Stimulated activated CD4-positive, alpha-beta T cell treated with anti-CD3 and anti-CD28 coated beads, Interleukin-4, amount 100 ng/mL, for 24 hours (primary cell): ENCODE measurements around the gene MAP3K5.

Experiments
- DNase-seq: peaks from one replicate; pipeline ENCODE4 v3.0.0-alpha.2; 2020

Gene MAP3K5

GRCh38 chr6:136566007-136566487, 226.2 kb downstream of the MAP3K5 start:
- no peak for DNase-seq

GRCh38 chr6:136564180-136564579, 228.1 kb downstream of the MAP3K5 start:
- no peak for DNase-seq

GRCh38 chr6:136563386-136564152, 228.7 kb downstream of the MAP3K5 start:
- no peak for DNase-seq

GRCh38 chr6:136562211-136562610, 230.1 kb downstream of the MAP3K5 start:
- DNase-seq = no peak

- DNase-seq = no peak
Observed at GRCh38 chr6:136553166-136553787, 239.0 kb downstream of the MAP3K5 start.

GRCh38 chr6:136552054-136552453, 240.2 kb downstream of the MAP3K5 start:
- no peak for DNase-seq

GRCh38 chr6:136551103-136551502, 241.2 kb downstream of the MAP3K5 start:
- no peak for DNase-seq

- peak; percentile 55 for DNase-seq
Observed at GRCh38 chr6:136550330-136551071, 241.8 kb downstream of the MAP3K5 start, which contains the start of gene MAP7. TSS of gene MAP7 (minus strand) at chr6:136550422. CDS start at chr6:136550408, 14 bp downstream.

GRCh38 chr6:136550045-136550329, 242.3 kb downstream of the MAP3K5 start:
- DNase-seq = no peak

- no peak for DNase-seq
Observed at GRCh38 chr6:136549300-136550044, 242.8 kb downstream of the MAP3K5 start.

GRCh38 chr6:136548582-136549299, 243.5 kb downstream of the MAP3K5 start:
- DNase-seq = no peak

- DNase-seq = no peak
Observed at GRCh38 chr6:136547871-136548270, 244.4 kb downstream of the MAP3K5 start.

GRCh38 chr6:136547336-136547735, 244.9 kb downstream of the MAP3K5 start:
- no peak for DNase-seq

GRCh38 chr6:136546331-136546730, 245.9 kb downstream of the MAP3K5 start:
- DNase-seq = no peak

- no peak for DNase-seq
Observed at GRCh38 chr6:136544326-136544725, 248.0 kb downstream of the MAP3K5 start.

GRCh38 chr6:136541395-136541794, 250.9 kb downstream of the MAP3K5 start:
- DNase-seq = no peak

GRCh38 chr6:136539967-136540652, 252.2 kb downstream of the MAP3K5 start:
- DNase-seq = no peak

GRCh38 chr6:136538836-136539235, 253.4 kb downstream of the MAP3K5 start:
- no peak for DNase-seq

GRCh38 chr6:136535880-136536650, 256.2 kb downstream of the MAP3K5 start:
- no peak for DNase-seq

- no peak for DNase-seq
Observed at GRCh38 chr6:136535017-136535765, 257.1 kb downstream of the MAP3K5 start.
